Left ventricle myocardium inferior (tissue), 1 donor: ENCODE results near the gene NIT2. TPM values are rescaled to one million over a fixed set of nuclear protein-coding genes. Genes with fewer than 3 reads are reported as not detected.

ENCODE experiments used
- DNase-seq: peaks from one replicate; pipeline ENCODE4 v3.0.0-alpha.2; 2020
- H3K27ac ChIP-seq: fragments of 200-600 bp; replicated peaks from 2 replicates; pipeline ENCODE4 v1.8.0; 2021
- H3K27me3 ChIP-seq: fragments of 200-600 bp; 2 replicates; pipeline ENCODE4 v1.8.0; 2021; ENCODE audit warnings: low read depth
- H3K36me3 ChIP-seq: fragments of 200-600 bp; 2 replicates; pipeline ENCODE4 v1.8.0; 2021
- H3K4me1 ChIP-seq: fragments of 200-600 bp; 2 replicates; pipeline ENCODE4 v1.8.0; 2021
- H3K4me3 ChIP-seq: fragments of 200-600 bp; 2 replicates; pipeline ENCODE4 v1.8.0; 2021; ENCODE audit warnings: mild to moderate bottlenecking, moderate library complexity
- H3K9me3 ChIP-seq: fragments of 200-600 bp; replicated peaks from 2 replicates; pipeline ENCODE4 v1.8.0; 2021
- CTCF ChIP-seq: fragments of 200-600 bp; IDR thresholded peaks from 2 replicates; pipeline ENCODE4 v1.8.0; 2021; ENCODE audit warnings: antibody characterized with exemption, mild to moderate bottlenecking, borderline replicate concordance
- intact Hi-C: fragments of 100-400 bp; cut with micrococcal nuclease; formaldehyde crosslinking; loops from one replicate; pipeline ENCODE4 v1.11.0; 2022
- total RNA-seq: library from RNA; stranded (reverse); fragmentation: NEBNext Ultra II Directional; extraction: Animal tissue kit (Norgen Biotek cat#: 25700); gene quantifications from one replicate; pipeline ENCODE4 v1.2.1, GENCODE V29; 2021
- donor health status: DM: no; HTN: yes; CAD: no; lungs with severe emphysema.

The NIT2 gene
- total RNA-seq, 1 donor from 2014 or later: 51.5 TPM

GRCh38 chr3:100364421-100364820, 29.9 kb downstream of the NIT2 start:
- Histone ChIP-seq H3K27ac (no peak overlapping the region), H3K36me3 (peaks cover 85% of the 10 kb centered on the region), H3K4me1 (no peaks in the 10 kb centered on the region), H3K9me3 (peaks cover 9% of the 10 kb centered on the region), H3K4me3 (no peak overlapping the region), H3K27me3 (no peaks in the 10 kb centered on the region)
- no peak for TF ChIP-seq CTCF
- no peak for DNase-seq
- intact Hi-C loops: no loop called here

- Histone ChIP-seq H3K27ac (no peak overlapping the region), H3K4me1 (no peaks in the 10 kb centered on the region), H3K36me3 (peaks cover 94% of the 10 kb centered on the region), H3K27me3 (no peaks in the 10 kb centered on the region), H3K9me3 (peaks cover 9% of the 10 kb centered on the region), H3K4me3 (no peak overlapping the region)
- DNase-seq: no peak
- TF ChIP-seq CTCF: no peak
- intact Hi-C loops: no loop called here
Measured at GRCh38 chr3:100366424-100366823, 31.9 kb downstream of the NIT2 start.

- Histone ChIP-seq H3K36me3 (peaks cover 94% of the 10 kb centered on the region), H3K4me3 (no peak overlapping the region), H3K27ac (no peak overlapping the region), H3K9me3 (no peaks in the 10 kb centered on the region), H3K4me1 (no peaks in the 10 kb centered on the region), H3K27me3 (no peaks in the 10 kb centered on the region)
- TF ChIP-seq CTCF: no peak
- DNase-seq: no peak
- intact Hi-C loops: no loop called here
Measured at GRCh38 chr3:100368441-100368840, 33.9 kb downstream of the NIT2 start.

- intact Hi-C loops: no loop called here
- no peak overlapping the region for H3K4me3 ChIP-seq
- no peak overlapping the region for H3K27ac ChIP-seq
- H3K9me3 ChIP-seq: no peaks in the 10 kb centered on the region
- H3K27me3 ChIP-seq: no peaks in the 10 kb centered on the region
- peaks cover 89% of the 10 kb centered on the region for H3K36me3 ChIP-seq
- TF ChIP-seq CTCF: no peak
- no peaks in the 10 kb centered on the region for H3K4me1 ChIP-seq
- DNase-seq: no peak
Measured at GRCh38 chr3:100370756-100371155, 36.2 kb downstream of the NIT2 start.

- peaks cover 90% of the 10 kb centered on the region for H3K36me3 ChIP-seq
Measured at GRCh38 chr3:100374521-100374920, 40.0 kb downstream of the NIT2 start.

More at GRCh38 chr3:100374521-100374920, 40.0 kb downstream of the NIT2 start:
- intact Hi-C loops: no loop called here
- no peak for DNase-seq
- peaks cover 3% of the 10 kb centered on the region for H3K4me1 ChIP-seq
- no peaks in the 10 kb centered on the region for H3K9me3 ChIP-seq
- no peaks in the 10 kb centered on the region for H3K27me3 ChIP-seq
- no peak for TF ChIP-seq CTCF
- H3K27ac ChIP-seq: no peak overlapping the region
- no peak overlapping the region for H3K4me3 ChIP-seq
